B cell (primary cell): ENCODE data around the gene TWIST2.

Source experiments
- EZH2 ChIP-seq: IDR thresholded peaks from 2 replicates; pipeline ENCODE4 v1.6.1; 2012; ENCODE audit warnings: borderline replicate concordance, low read depth, mild to moderate bottlenecking, moderate library complexity, low read length; ENCODE audit not compliant: insufficient read depth, poor library complexity, severe bottlenecking
- TF ChIP-seq, protein P1 (sequence below): fragments of 200-600 bp; IDR thresholded peaks from one replicate; pipeline ENCODE4 v1.8.0; 2022; ENCODE audit warnings: antibody characterized with exemption, mild to moderate bottlenecking

DNA sequence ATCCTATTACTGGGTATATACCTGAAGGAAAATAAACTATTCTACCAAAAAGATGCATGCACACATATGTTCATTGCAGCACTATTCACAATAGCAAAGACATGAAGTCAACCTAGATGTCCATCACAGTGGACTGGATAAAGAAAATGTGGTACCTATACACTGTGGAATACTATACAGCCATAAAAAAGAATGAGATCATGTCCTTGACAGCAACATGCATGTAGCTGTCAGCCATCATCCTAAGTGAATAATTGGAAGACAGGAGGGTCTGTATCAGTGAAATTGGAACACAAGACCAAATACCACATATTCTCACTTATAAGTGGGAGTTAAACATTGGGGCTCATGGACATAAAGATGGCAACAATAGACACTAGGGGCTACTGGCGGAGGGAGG is 27.7 kb upstream of the TWIST2 start:
- TF ChIP-seq, protein P1, sequence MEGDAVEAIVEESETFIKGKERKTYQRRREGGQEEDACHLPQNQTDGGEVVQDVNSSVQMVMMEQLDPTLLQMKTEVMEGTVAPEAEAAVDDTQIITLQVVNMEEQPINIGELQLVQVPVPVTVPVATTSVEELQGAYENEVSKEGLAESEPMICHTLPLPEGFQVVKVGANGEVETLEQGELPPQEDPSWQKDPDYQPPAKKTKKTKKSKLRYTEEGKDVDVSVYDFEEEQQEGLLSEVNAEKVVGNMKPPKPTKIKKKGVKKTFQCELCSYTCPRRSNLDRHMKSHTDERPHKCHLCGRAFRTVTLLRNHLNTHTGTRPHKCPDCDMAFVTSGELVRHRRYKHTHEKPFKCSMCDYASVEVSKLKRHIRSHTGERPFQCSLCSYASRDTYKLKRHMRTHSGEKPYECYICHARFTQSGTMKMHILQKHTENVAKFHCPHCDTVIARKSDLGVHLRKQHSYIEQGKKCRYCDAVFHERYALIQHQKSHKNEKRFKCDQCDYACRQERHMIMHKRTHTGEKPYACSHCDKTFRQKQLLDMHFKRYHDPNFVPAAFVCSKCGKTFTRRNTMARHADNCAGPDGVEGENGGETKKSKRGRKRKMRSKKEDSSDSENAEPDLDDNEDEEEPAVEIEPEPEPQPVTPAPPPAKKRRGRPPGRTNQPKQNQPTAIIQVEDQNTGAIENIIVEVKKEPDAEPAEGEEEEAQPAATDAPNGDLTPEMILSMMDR = no peak
- no peak for TF ChIP-seq EZH2
